Ishikawa (cell line): ENCODE measurements around the gene C18orf63.

Experiments
- CEBPB ChIP-seq: IDR thresholded peaks from 2 replicates; pipeline ENCODE4 v1.6.1; 2012
- CREB1 ChIP-seq: IDR thresholded peaks from 2 replicates; pipeline ENCODE4 v1.6.1; 2012; ENCODE audit warnings: low read depth
- EGR1 ChIP-seq: IDR thresholded peaks from 2 replicates; pipeline ENCODE4 v1.6.1; 2012
- EP300 ChIP-seq: IDR thresholded peaks from 2 replicates; pipeline ENCODE4 v1.6.1; 2012; ENCODE audit warnings: borderline replicate concordance
- FOXM1 ChIP-seq: IDR thresholded peaks from 2 replicates; pipeline ENCODE4 v1.6.1; 2012; ENCODE audit warnings: low read depth, borderline replicate concordance
- MAX ChIP-seq: IDR thresholded peaks from 2 replicates; pipeline ENCODE4 v1.6.1; 2012
- NFIC ChIP-seq: IDR thresholded peaks from 2 replicates; pipeline ENCODE4 v1.6.1; 2012
- RAD21 ChIP-seq: IDR thresholded peaks from 2 replicates; pipeline ENCODE4 v1.6.1; 2012; ENCODE audit warnings: low read depth
- REST ChIP-seq: IDR thresholded peaks from 2 replicates; pipeline ENCODE4 v1.6.1; 2012; ENCODE audit warnings: low read depth, mild to moderate bottlenecking
- TAF1 ChIP-seq: IDR thresholded peaks from 2 replicates; pipeline ENCODE4 v1.6.1; 2012; ENCODE audit warnings: low read depth, mild to moderate bottlenecking
- TCF12 ChIP-seq: IDR thresholded peaks from 2 replicates; pipeline ENCODE4 v1.6.1; 2012; ENCODE audit warnings: low read depth
- TEAD4 ChIP-seq: IDR thresholded peaks from 2 replicates; pipeline ENCODE4 v1.6.1; 2012
- USF1 ChIP-seq: IDR thresholded peaks from 2 replicates; pipeline ENCODE4 v1.6.1; 2012
- YY1 ChIP-seq: IDR thresholded peaks from 2 replicates; pipeline ENCODE4 v1.6.1; 2012; ENCODE audit warnings: low read depth
- ZBTB7A ChIP-seq: IDR thresholded peaks from 2 replicates; pipeline ENCODE4 v1.6.1; 2012; ENCODE audit warnings: low read depth

C18orf63 gene

GRCh38 chr18:74299746-74300145 lies 15.9 kb upstream of the C18orf63 start:
- TF ChIP-seq NFIC (no peak), YY1 (no peak), EGR1 (no peak), CEBPB (no peak), MAX (no peak), CREB1 (no peak), TAF1 (no peak), RAD21 (no peak), USF1 (no peak)

- TF ChIP-seq REST (no peak), CEBPB (no peak), NFIC (no peak), ZBTB7A (no peak), TAF1 (no peak), USF1 (no peak), FOXM1 (no peak), TEAD4 (no peak)
Measured at GRCh38 chr18:74303306-74303705, 12.3 kb upstream of the C18orf63 start.

- TF ChIP-seq YY1, result no peak
Measured at GRCh38 chr18:74303936-74304335, 11.7 kb upstream of the C18orf63 start.

GRCh38 chr18:74310411-74310810 lies 5.2 kb upstream of the C18orf63 start:
- TF ChIP-seq RAD21 (peak; percentile 49), USF1 (no peak)

- TF ChIP-seq NFIC, result no peak
- no peak for TF ChIP-seq ZBTB7A
- no peak for TF ChIP-seq CREB1
Measured at GRCh38 chr18:74311000-74311399, 4.6 kb upstream of the C18orf63 start.

GRCh38 chr18:74314759-74315463 lies 728 bp upstream of the C18orf63 start:
- TF ChIP-seq USF1 (no peak), TCF12 (no peak), EP300 (no peak), RAD21 (no peak), TAF1 (no peak), MAX (no peak), NFIC (no peak), YY1 (no peak), REST (no peak), FOXM1 (no peak), ZBTB7A (no peak), EGR1 (no peak), TEAD4 (no peak), CEBPB (no peak), CREB1 (no peak)
